SK-N-DZ (cell line): Measurements from ENCODE around the gene PDCD1LG2.

ENCODE experiments used
- DNase-seq: peaks from one replicate; pipeline ENCODE4 v3.0.0-alpha.2; 2015; ENCODE audit warnings: low spot score

Gene PDCD1LG2

DNA sequence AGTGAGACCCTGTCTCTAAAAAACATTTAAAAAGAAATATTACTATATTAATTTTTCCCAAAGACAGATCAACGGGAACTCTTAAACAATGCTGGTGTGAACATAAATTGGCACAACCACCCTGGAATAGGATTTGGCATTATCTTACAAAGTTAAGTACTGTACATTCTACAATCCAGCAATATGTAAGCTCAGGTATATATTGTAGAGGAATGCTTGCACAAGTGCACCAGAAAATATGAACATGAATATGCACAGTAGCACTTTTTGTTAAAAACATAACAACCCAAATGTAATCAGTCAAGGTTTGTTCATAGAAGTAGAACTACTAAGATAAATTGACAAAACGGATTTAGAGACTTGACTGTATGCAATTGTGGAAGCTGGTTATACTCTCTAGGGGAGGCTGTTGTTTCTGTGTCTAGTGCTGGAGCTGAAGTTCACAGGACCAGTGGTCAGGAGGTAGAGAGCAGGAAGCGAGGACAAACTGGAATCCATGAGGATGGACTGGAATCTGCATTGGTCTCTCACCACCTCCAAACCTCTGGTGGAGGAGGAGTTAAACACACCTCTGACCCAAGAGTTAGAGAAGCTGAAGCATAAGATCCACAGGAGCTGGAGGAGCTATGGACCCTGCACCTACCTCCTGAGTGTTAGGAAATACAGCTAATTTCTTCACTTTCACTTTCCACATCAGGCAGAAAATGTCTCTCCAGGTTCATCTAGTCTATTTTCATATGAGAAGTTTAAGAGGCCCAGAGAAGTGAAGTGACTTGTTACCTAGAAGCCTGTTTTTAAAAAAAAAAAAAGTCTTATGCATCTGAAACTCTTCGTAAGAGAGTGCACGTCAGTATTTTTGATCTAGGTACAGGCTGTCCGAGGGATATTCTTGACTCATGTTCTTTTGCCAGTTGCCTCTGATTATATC lies 98.2 kb downstream of the PDCD1LG2 start:
- DNase-seq, result no peak

DNA sequence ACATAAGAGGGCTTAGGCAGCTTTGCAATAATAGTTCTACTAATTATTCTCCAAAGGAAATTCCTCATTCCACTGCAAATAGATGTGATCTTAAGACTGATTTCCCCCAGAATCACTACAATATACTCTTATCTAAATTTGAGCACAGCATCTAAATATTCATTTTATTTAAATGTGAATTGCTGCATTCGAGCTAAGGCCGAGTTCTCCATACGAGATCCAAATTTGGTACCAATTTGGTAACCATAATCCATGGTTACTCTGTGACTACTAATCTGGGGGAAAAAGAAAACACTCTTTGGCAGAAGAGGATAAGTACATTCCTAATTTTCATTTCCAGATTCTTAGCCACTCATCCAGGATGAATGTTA lies 98.9 kb downstream of the PDCD1LG2 start:
- no peak for DNase-seq

DNA sequence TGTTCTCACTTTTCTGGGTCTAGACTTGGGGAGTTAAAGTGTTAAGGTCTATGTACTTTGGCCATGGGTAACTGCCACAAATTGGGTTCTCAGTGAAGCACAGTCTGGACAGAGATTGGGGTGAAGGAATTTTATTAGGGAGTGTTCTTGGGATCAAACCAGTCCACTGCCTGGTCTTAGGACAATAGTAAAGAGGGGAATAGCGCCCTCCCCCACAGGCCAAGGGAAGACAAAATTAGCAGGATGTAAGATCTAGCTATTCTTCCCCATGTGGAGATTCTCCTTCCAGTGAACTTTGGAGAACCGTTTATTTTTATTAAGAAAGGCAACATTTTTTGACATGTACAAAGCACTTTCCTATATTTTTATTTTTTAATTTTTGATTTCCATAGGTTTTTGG lies 100.2 kb downstream of the PDCD1LG2 start:
- DNase-seq, result no peak

DNA sequence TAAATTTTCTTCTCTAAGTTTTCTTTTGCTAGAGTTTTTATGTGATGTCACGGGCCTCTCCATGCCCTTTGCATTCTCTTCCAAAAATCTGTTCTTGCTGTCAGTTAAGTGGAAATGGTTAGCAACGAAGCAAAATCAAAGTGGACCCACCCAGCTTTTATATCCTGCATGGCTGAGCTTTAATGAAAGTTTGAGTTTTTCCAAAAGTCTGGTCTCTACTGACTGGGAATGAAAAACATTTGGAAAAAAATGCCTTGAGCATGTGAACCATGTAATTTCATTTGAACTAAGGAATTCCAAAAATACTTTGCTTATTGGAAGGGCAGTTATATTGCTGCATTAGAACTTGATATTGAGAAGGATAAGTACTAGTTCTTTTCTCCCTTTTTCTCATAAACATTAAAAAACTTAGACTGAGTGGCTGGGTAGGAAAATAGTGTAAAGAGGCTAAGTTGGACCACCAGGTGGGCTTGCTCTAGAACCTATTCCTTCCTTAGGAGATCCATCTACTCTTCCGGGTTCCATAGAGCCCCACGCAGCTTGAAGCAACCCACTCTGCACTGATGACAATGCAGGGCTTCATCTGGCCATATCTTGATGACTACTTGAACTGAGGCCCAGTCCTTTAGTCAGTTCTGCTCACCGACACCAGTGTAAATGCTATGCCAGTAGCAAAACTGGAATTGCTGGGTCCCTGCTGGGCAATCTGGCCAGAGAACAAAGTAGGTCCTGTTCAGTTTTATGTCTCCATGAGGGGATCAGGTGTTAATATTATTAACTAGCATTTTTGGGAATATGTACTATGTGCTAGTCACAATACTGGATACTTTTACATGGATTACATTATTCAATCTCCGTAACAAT lies 101.2 kb downstream of the PDCD1LG2 start:
- DNase-seq, result no peak

DNA sequence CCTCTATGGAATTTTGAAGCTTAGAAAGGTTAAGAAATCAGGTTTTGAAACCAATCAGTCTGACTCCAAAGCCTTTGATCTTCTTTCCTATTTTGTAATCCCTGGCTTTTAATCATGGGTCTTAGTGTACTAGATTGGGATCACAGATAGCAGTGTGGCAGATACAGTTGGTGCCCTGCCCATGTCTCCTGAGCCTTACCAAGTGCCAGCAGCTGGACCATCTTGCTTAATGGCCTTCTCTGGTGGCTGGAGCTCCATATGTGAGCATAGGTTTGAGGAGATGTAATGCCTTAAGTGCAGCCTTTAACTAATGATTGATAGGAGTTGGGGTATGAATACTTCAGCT lies 101.8 kb downstream of the PDCD1LG2 start:
- no peak for DNase-seq

DNA sequence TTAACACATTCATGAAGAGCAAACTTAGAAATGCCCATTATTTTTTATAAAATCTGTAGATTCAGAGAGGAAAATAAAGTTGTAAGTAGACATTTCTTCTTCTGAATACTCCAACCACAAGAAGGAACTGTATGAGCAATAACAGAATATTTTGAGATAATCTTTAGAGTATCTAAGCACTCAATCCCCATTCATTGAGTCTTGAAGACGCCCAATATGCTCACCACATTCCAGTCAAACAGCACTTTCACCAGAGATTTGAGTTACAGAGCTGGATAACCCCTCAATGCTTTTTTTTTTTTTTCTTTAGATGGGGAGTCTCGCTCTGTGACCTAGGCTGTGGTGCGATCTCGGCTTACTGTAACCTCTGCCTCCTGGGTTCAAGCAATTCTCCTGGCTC lies 103.9 kb downstream of the PDCD1LG2 start:
- DNase-seq, result no peak

DNA sequence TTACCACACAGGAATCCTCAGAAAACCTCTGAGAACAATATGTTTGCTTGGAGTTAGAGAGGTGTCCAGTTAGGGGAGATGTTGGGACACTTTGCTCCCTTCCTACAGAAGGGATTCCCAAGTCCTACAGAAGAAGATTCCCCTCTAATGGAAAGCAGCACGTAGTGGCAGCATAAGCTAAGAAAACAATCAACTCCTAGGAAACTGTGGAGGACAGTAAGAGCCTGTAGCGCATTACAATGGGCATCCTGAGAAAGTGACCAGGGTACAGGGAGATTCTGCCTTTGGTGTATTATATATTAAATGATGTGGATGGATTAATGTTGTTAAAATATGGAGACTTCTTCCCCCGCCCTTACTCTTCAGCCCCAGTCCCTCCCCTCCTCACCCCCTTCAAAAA lies 104.7 kb downstream of the PDCD1LG2 start:
- no peak for DNase-seq

DNA sequence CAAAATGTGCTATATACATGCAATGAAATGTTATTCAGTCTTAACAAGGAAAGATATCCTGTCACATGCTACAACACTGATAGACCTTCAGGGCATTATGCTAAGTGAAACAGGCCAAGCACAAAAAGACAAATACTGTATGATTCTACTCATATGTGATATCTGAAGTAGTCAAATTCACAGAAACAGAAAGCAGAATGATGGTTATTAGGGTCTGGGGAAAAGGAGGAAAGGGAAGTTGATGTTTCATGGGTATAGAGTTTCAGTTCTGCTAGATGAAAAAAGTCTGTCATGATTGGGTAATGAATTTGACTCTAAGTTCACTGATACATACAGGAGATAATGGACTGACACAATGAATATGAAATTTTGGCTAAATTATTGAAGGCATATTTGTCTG lies 107.4 kb downstream of the PDCD1LG2 start:
- no peak for DNase-seq

DNA sequence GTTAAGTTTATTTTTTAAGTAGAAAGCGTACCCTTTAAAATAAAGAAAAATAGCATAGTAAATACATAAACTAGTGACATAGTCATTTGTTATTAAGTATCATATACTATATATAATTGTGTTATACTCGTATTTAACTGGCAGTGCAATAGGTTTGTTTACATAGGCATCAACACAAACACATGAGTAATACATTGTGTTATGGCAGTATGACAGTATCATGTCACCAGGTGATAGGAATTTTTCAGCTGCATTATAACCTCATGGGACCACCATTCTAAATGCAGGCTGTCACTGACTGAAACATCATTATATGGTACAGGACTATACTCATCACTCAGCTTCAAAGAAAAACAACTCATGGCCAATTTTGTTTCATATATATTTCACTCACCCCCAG lies 110.2 kb downstream of the PDCD1LG2 start:
- DNase-seq, result no peak
